Type B pancreatic cell (in vitro differentiated cells): ENCODE results near the gene DACT3. TPM values are rescaled to one million over a fixed set of nuclear protein-coding genes. Genes with fewer than 3 reads are reported as not detected.

ENCODE experiments used
- DNase-seq: peaks from one replicate; pipeline ENCODE4 v3.0.0; 2021; ENCODE audit warnings: mixed read lengths; ENCODE audit not compliant: unreplicated experiment; ENCODE audit errors: extremely low spot score
- H3K27ac Mint-ChIP-seq: 2 replicates; pipeline ENCODE4 v1.8.0; 2021; ENCODE audit warnings: mild to moderate bottlenecking, mixed read lengths
- H3K27me3 Mint-ChIP-seq: 2 replicates; pipeline ENCODE4 v1.8.0; 2021; ENCODE audit warnings: mixed read lengths
- H3K36me3 Mint-ChIP-seq: 2 replicates; pipeline ENCODE4 v1.8.0; 2021; ENCODE audit warnings: mixed read lengths
- H3K4me1 Mint-ChIP-seq: one replicate; pipeline ENCODE4 v1.8.0; 2021; ENCODE audit warnings: mixed read lengths; ENCODE audit not compliant: unreplicated experiment
- H3K4me3 Mint-ChIP-seq: 2 replicates; pipeline ENCODE4 v1.8.0; 2021; ENCODE audit warnings: mild to moderate bottlenecking, mixed read lengths
- H3K9me3 Mint-ChIP-seq: 2 replicates; pipeline ENCODE4 v1.8.0; 2021; ENCODE audit warnings: mixed read lengths
- total RNA-seq: library from RNA; stranded (reverse); gene quantifications from 2 replicates; pipeline ENCODE4 v1.2.1, GENCODE V29; 2021; ENCODE audit warnings: low replicate concordance
- TF ChIP-seq, protein P1 (sequence below): fragments of 200-600 bp; sonication (generic); conservative IDR thresholded peaks from 2 replicates; pipeline ENCODE4 v1.5.0; 2021; ENCODE audit warnings: antibody characterized with exemption, mild to moderate bottlenecking

Gene DACT3
- total RNA-seq, 1 donor from 2014 or later, result 24.5 TPM

DNA sequence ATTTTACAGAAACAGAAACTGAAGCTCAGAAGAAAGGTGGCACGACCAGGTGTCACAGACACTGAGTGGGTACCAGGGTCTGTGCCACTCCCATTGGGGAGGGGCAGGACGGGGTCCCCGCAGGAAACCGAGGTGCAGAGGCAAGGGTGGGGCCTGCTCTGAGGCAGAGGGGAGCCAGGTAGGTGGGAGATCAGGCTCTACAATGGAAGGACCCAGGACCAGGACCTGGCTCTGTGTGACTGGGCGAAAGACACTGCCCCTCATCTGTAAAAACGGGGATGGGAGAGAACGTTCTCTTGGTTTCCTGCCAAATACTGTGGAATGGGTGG, 38.9 kb downstream of the DACT3 start:
- no peak for DNase-seq
- Mint-ChIP-seq H3K4me3 (no peak overlapping the region), H3K27me3 (no peaks in the 10 kb centered on the region), H3K9me3 (no peaks in the 10 kb centered on the region), H3K36me3 (no peaks in the 10 kb centered on the region), H3K27ac (no peak overlapping the region), H3K4me1 (peaks cover 4% of the 10 kb centered on the region)
- TF ChIP-seq, protein P1, sequence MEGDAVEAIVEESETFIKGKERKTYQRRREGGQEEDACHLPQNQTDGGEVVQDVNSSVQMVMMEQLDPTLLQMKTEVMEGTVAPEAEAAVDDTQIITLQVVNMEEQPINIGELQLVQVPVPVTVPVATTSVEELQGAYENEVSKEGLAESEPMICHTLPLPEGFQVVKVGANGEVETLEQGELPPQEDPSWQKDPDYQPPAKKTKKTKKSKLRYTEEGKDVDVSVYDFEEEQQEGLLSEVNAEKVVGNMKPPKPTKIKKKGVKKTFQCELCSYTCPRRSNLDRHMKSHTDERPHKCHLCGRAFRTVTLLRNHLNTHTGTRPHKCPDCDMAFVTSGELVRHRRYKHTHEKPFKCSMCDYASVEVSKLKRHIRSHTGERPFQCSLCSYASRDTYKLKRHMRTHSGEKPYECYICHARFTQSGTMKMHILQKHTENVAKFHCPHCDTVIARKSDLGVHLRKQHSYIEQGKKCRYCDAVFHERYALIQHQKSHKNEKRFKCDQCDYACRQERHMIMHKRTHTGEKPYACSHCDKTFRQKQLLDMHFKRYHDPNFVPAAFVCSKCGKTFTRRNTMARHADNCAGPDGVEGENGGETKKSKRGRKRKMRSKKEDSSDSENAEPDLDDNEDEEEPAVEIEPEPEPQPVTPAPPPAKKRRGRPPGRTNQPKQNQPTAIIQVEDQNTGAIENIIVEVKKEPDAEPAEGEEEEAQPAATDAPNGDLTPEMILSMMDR, result no peak

DNA sequence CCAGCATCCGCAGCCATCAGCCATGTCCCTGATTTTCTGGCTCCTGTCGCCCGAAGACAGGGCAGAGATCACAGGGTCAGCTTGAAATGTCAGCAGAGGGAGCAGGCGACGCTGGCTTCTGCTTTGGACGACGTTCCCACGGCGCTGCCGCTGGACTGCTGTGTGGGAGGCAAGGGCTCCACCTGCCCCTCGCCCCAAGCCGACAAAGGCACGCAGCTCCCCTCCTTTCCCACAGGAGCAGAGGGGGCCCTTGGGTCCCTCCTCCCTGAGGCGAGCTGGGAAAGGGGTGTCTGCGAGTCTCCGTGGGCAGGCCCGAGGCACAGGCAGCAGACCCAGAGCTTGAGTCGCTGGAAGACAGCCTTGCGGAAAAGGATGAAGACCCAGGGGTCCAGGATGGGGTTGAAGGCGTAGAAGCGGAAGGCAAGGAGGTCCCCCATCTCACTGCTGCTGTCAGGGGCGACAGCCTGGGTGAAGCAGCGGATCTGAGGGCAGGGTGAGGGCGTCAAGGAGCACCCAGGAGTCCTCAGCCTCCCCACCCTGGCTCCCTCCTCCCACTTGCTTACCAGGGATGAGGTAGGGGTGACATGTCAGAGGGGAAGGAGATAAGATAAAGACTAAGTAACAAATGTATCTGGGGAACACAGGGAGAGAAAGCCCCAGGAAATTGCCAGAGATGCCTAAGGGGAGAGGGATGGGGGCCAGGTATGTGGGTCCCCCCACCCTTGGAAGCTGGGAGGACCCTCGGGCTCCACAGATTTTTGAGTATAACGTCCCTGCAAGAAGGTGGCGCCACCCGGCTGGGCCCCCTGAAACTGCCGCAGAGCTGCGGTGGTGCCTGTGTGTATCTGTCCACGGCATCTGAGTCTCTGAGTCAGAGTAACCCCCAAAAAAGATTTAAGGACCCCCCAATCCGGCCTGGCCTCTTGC, 39.5 kb downstream of the DACT3 start:
- Mint-ChIP-seq H3K27me3 (peaks cover 3% of the 10 kb centered on the region), H3K4me3 (no peak overlapping the region), H3K36me3 (no peaks in the 10 kb centered on the region), H3K27ac (no peak overlapping the region), H3K9me3 (no peaks in the 10 kb centered on the region), H3K4me1 (peaks cover 10% of the 10 kb centered on the region)
- no peak for DNase-seq
- TF ChIP-seq, protein P1, result peak; percentile 25

DNA sequence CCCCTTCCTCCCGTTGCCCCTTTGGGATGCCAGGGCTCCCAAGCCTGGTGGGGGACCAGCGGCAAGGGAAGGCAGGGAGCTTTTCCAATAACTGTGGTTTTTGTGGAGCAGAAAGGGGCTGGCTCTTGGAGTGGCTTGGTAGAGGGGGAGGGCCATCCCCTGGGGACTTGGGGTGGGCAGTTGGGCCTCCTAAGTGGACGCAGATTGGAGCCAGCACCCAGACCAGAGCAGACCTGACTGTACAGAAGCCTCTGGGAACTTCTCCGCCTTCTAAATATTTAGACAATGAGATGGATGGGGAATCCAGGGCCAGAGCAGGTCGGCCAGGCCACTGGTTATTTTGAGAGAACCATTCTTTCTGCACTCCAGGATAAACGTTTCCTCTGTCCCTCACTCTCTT, 40.3 kb downstream of the DACT3 start:
- H3K27ac Mint-ChIP-seq, result no peak overlapping the region
- TF ChIP-seq, protein P1, result no peak
- no peaks in the 10 kb centered on the region for H3K9me3 Mint-ChIP-seq
- no peaks in the 10 kb centered on the region for H3K36me3 Mint-ChIP-seq
- H3K4me1 Mint-ChIP-seq, result peaks cover 10% of the 10 kb centered on the region
- H3K27me3 Mint-ChIP-seq, result peaks cover 3% of the 10 kb centered on the region
- no peak overlapping the region for H3K4me3 Mint-ChIP-seq
- no peak for DNase-seq

DNA sequence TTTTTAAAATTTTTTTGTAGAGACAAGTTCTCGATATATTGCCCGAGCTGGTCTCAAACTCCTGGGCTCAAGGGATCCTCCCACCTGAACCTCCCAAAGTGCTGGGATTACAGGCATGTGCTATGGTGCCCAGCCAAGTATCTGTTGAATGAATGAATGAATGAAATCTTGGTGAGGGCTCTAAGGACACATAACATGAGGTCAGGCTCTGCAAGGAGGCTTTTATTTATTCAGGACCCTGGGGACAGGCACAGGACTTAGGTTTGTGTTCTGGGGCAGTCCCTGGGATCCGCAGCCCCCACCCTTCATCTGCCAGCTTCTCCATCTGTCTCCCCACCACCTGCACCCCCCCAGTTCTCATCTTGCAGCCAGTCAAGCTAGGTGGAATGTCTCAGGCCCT, 40.7 kb downstream of the DACT3 start:
- TF ChIP-seq, protein P1, result no peak
- Mint-ChIP-seq H3K27me3 (peaks cover 3% of the 10 kb centered on the region), H3K27ac (no peak overlapping the region), H3K4me3 (no peak overlapping the region), H3K36me3 (no peaks in the 10 kb centered on the region), H3K4me1 (peaks cover 10% of the 10 kb centered on the region), H3K9me3 (no peaks in the 10 kb centered on the region)
- DNase-seq, result no peak

DNA sequence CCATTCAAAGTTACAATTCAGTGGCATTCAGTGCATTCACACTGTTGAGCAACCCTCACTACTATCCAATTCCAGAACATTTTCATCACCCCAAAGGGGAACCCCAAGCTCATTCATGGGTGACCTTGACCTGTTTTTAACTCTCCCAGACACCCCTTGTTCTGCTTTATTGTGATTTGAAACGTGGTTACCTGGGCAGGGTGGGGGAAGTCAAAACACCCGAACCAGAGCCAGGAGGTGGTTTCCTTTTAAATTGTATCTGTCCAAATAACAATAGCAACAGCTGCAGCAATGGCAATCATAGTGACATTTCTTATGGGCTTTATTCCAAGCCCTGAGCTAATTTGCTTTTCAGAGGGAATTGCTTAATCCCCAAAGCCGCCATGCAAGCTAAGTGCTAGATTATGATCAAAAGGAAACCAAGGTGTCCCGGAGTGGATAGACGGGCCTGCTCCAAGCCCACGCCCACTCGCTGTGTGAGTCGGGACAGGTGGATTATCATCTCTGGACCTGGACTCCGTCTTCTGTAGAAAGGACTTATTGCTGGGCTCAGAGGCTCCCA, 42.2 kb downstream of the DACT3 start:
- TF ChIP-seq, protein P1, result no peak
- H3K36me3 Mint-ChIP-seq, result no peaks in the 10 kb centered on the region
- H3K4me1 Mint-ChIP-seq, result peaks cover 17% of the 10 kb centered on the region
- H3K4me3 Mint-ChIP-seq, result no peak overlapping the region
- H3K27me3 Mint-ChIP-seq, result peaks cover 3% of the 10 kb centered on the region
- no peaks in the 10 kb centered on the region for H3K9me3 Mint-ChIP-seq
- no peak for DNase-seq
- no peak overlapping the region for H3K27ac Mint-ChIP-seq
